ENCODE measurements around the gene ABCC6.
"Not testable (repeated sequence)": the region's sequence is repeated elsewhere in the genome, so short reads cannot be mapped to it uniquely, and the experiment has no call there.

ABCC6 gene

GRCh38 chr16:16201880-16202279, 21.4 kb downstream of the ABCC6 start:
- H3K36me3 ChIP-seq (ENCODE audit: control insufficient read depth in 2 of 2, insufficient read depth in 1 of 2, low read length in 2 of 2); H3K9me3 ChIP-seq (ENCODE audit: control insufficient read depth, insufficient read depth, low read depth, low read length); H3K4me1 ChIP-seq (ENCODE audit: control insufficient read depth, insufficient read depth, low read length); POLR2A ChIA-PET; H3K27ac ChIP-seq (ENCODE audit: extremely low read depth, low read depth, low read length); H3K4me3 ChIP-seq (ENCODE audit: low read depth, low read length): not testable (repeated sequence)
- CTCF ChIA-PET, result interaction anchor here (0.7 kb wide), 1 partner anchor 28 kb away, joined by 3 read pairs; no protein-coding TSS in a partner anchor

GRCh38 chr16:16200391-16200790, 22.9 kb downstream of the ABCC6 start:
- H3K4me3 ChIP-seq (ENCODE audit: low read depth, low read length); H3K36me3 ChIP-seq (ENCODE audit: control insufficient read depth in 2 of 2, insufficient read depth in 1 of 2, low read length in 2 of 2); POLR2A ChIA-PET; H3K4me1 ChIP-seq (ENCODE audit: control insufficient read depth, insufficient read depth, low read length); H3K9me3 ChIP-seq (ENCODE audit: control insufficient read depth, insufficient read depth, low read depth, low read length); H3K27ac ChIP-seq (ENCODE audit: extremely low read depth, low read depth, low read length): not testable (repeated sequence)
- CTCF ChIA-PET, result interaction anchor here (0.7 kb wide), 1 partner anchor 75 kb away, joined by 3 read pairs; no protein-coding TSS in a partner anchor

GRCh38 chr16:16199428-16199827, 23.9 kb downstream of the ABCC6 start:
- H3K9me3 ChIP-seq (ENCODE audit: control insufficient read depth, insufficient read depth, low read depth, low read length); H3K36me3 ChIP-seq (ENCODE audit: control insufficient read depth in 2 of 2, insufficient read depth in 1 of 2, low read length in 2 of 2); H3K4me1 ChIP-seq (ENCODE audit: control insufficient read depth, insufficient read depth, low read length); POLR2A ChIA-PET; CTCF ChIA-PET; H3K4me3 ChIP-seq (ENCODE audit: low read depth, low read length); H3K27ac ChIP-seq (ENCODE audit: extremely low read depth, low read depth, low read length): not testable (repeated sequence)

- CTCF ChIA-PET, result no interaction called here
- POLR2A ChIA-PET, result no interaction called here
- Histone ChIP-seq H3K9me3 (ENCODE audit: control insufficient read depth, insufficient read depth, low read depth, low read length) (no peaks in the 10 kb centered on the region), H3K4me3 (ENCODE audit: low read depth, low read length) (no peak overlapping the region), H3K27ac (ENCODE audit: extremely low read depth, low read depth, low read length) (no peak overlapping the region), H3K36me3 (ENCODE audit: control insufficient read depth in 2 of 2, insufficient read depth in 1 of 2, low read length in 2 of 2) (no peaks in the 10 kb centered on the region), H3K4me1 (ENCODE audit: control insufficient read depth, insufficient read depth, low read length) (no peaks in the 10 kb centered on the region)
- TF ChIP-seq WT1 (tag by site-specific recombination; IDR thresholded peaks at IDR 0.05) (no peak), ZNF600 (tag by site-specific recombination; IDR thresholded peaks at IDR 0.05) (no peak), ZNF324 (tag by site-specific recombination; IDR thresholded peaks at IDR 0.05) (no peak), SP2 (tag by site-specific recombination; IDR thresholded peaks at IDR 0.05) (no peak), MEIS1 (CRISPR knock-in tag; IDR thresholded peaks at IDR 0.05; ENCODE audit: borderline replicate concordance) (no peak), ZNF148 (tag by site-specific recombination; IDR thresholded peaks at IDR 0.05; ENCODE audit: borderline replicate concordance) (no peak), ZSCAN4 (tag by site-specific recombination; IDR thresholded peaks at IDR 0.05) (no peak), ZNF280C (tag by site-specific recombination; IDR thresholded peaks at IDR 0.05) (no peak), ZNF645 (tag by site-specific recombination; IDR thresholded peaks at IDR 0.05) (no peak), ZNF670 (tag by site-specific recombination; IDR thresholded peaks at IDR 0.05; ENCODE audit: low read depth) (no peak), ZNF513 (tag by site-specific recombination; IDR thresholded peaks at IDR 0.05) (no peak), ZBTB10 (tag by site-specific recombination; IDR thresholded peaks at IDR 0.05) (no peak), ZNF692 (tag by site-specific recombination; IDR thresholded peaks at IDR 0.05) (no peak), MYNN (tag by site-specific recombination; IDR thresholded peaks at IDR 0.05; ENCODE audit: borderline replicate concordance) (no peak)
These were observed 25.3 kb downstream of the ABCC6 start for GRCh38 chr16:16197966-16198365.
